HepG2 (cell line): ENCODE results near the gene PDZD7. TPM values are rescaled to one million over a fixed set of nuclear protein-coding genes. Genes with fewer than 3 reads are reported as not detected.
A peak's percentile ranks its signal among the peaks of the same experiment; 100 is the strongest.

ENCODE experiments used
- ATAC-seq: fragments of 200-7000 bp; cut with Tn5 transposase; 3 replicates; pipeline ENCODE4 v1.9.1; 2020; ENCODE audit warnings: mild to moderate bottlenecking, moderate library complexity
- BruUV-seq: library from RNA; stranded (reverse); fragments of 400-500 nt; replicated peaks from 2 replicates; lab custom pipeline; 2021; lab: Mats Ljungman, UMichigan
- CTCF ChIA-PET: fragments of 300-600 bp; formaldehyde crosslinking; extraction: SDS; loops from one replicate; lab custom pipeline; 2021; ENCODE audit warnings: low total read pairs, inconsistent platforms, low intra/inter-chr PET ratio; lab: Yijun Ruan, JAX
- POLR2A ChIA-PET: fragments of 350-600 bp; sonication (Branson Sonifier 250); formaldehyde crosslinking; loops from one replicate; lab custom pipeline; 2020; ENCODE audit warnings: antibody characterized with exemption, inconsistent platforms; lab: Yijun Ruan, JAX
- DNase-seq: peaks from one replicate; pipeline ENCODE4 v3.0.0-alpha.2; 2015; ENCODE audit warnings: low spot score
- FAIRE-seq: peaks from 3 replicates; lab custom pipeline; 2011; peaks lifted over from hg19 to GRCh38; lab: Jason Lieb, UNC
- H2AFZ ChIP-seq: one replicate; pipeline ENCODE4 v1.6.1; 2011; ENCODE audit warnings: low read length, inconsistent platforms
- H3K27ac ChIP-seq: fragments of 300-600 bp; 3 replicates; pipeline ENCODE4 v1.8.0; 2011; ENCODE audit warnings: mixed run types, mild to moderate bottlenecking, mixed read lengths, low read length, inconsistent platforms; ENCODE audit not compliant: insufficient read depth; ENCODE audit errors: extremely low read length
- H3K27me3 ChIP-seq, 2 experiments: fragments of 200-600 bp in 1 of 2; 2 replicates in 1 of 2; 3 replicates in 1 of 2; pipeline versions ENCODE4 v1.6.0 to v1.8.0; 2011; ENCODE audit warnings: low read length in 2 of 2, mild to moderate bottlenecking in 2 of 2, moderate library complexity in 2 of 2, inconsistent platforms in 1 of 2; ENCODE audit not compliant: insufficient read depth in 2 of 2, control insufficient read depth in 1 of 2
- H3K36me3 ChIP-seq, 2 experiments: fragments of 200-600 bp in 1 of 2; replicated peaks in 1 of 2; 2 replicates in 1 of 2; 3 replicates in 1 of 2; pipeline versions ENCODE4 v1.5.1 to v1.8.0; 2011; ENCODE audit warnings: low read length in 2 of 2, inconsistent platforms in 1 of 2; ENCODE audit not compliant: insufficient read depth in 2 of 2, control insufficient read depth in 1 of 2
- H3K4me1 ChIP-seq: 2 replicates; pipeline ENCODE4 v1.5.1; 2012; ENCODE audit warnings: low read length, inconsistent platforms; ENCODE audit not compliant: insufficient read depth
- H3K4me2 ChIP-seq: 2 replicates; pipeline ENCODE4 v1.6.0; 2011; ENCODE audit warnings: low read depth, low read length, inconsistent platforms
- H3K4me3 ChIP-seq, 3 experiments: fragments of 200-600 bp in 1 of 3; sonication (generic), shearing (Covaris generic) in 1 of 3; replicated peaks in 1 of 3; 2 replicates each; pipeline ENCODE4 v1.5.1; 2011 to 2016; ENCODE audit warnings: low read length in 3 of 3, inconsistent platforms in 2 of 3, low read depth in 2 of 3, mild to moderate bottlenecking in 2 of 3, control low read depth in 1 of 3, mixed read lengths in 1 of 3; ENCODE audit not compliant: insufficient read depth in 1 of 3
- H3K79me2 ChIP-seq: one replicate; pipeline ENCODE4 v1.6.1; 2011; ENCODE audit warnings: low read length, inconsistent platforms; ENCODE audit not compliant: insufficient read depth
- H3K9ac ChIP-seq: 2 replicates; pipeline ENCODE4 v1.6.0; 2011; ENCODE audit warnings: mild to moderate bottlenecking, low read depth, low read length, inconsistent platforms; ENCODE audit not compliant: insufficient read depth
- H3K9me3 ChIP-seq: 2 replicates; pipeline ENCODE4 v1.5.1; 2012; ENCODE audit warnings: mild to moderate bottlenecking, low read length
- H4K20me1 ChIP-seq: 2 replicates; pipeline ENCODE4 v1.6.0; 2011; ENCODE audit warnings: inconsistent platforms, mild to moderate bottlenecking, low read length, moderate library complexity; ENCODE audit not compliant: insufficient read depth
- FLYWCH1 ChIP-seq: sonication (generic); formaldehyde crosslinking; IDR thresholded peaks from 2 replicates; pipeline ENCODE4 v1.8.1; 2023; ENCODE audit warnings: mild to moderate bottlenecking, missing genetic modification reagents
- ISX ChIP-seq: sonication (generic); formaldehyde crosslinking; conservative IDR thresholded peaks from 2 replicates; pipeline ENCODE4 v1.5.0; 2020; ENCODE audit warnings: missing genetic modification reagents
- NONO ChIP-seq, 2 experiments: fragments of 450-650 bp in 1 of 2; sonication (generic) in 1 of 2; formaldehyde crosslinking in 1 of 2; IDR thresholded peaks in 1 of 2; conservative IDR thresholded peaks in 1 of 2; 2 replicates each; pipeline versions ENCODE4 v1.6.1 to v1.8.0; 2017 to 2022; ENCODE audit warnings: mild to moderate bottlenecking in 1 of 2, missing genetic modification reagents in 1 of 2, moderate library complexity in 1 of 2
- POLR2A ChIP-seq, 2 experiments: IDR thresholded peaks; 2 replicates each; pipeline ENCODE4 v1.6.1; 2011; ENCODE audit warnings: low read depth in 2 of 2, low read length in 2 of 2, mild to moderate bottlenecking in 1 of 2, moderate library complexity in 1 of 2; ENCODE audit not compliant: insufficient read depth in 1 of 2
- RXRA ChIP-seq: sonication (generic); formaldehyde crosslinking; IDR thresholded peaks from 2 replicates; pipeline ENCODE4 v1.5.1; 2020; ENCODE audit warnings: missing genetic modification reagents
- THAP7 ChIP-seq: sonication (generic); formaldehyde crosslinking; IDR thresholded peaks from 2 replicates; pipeline ENCODE4 v1.8.1; 2023; ENCODE audit warnings: mild to moderate bottlenecking, missing genetic modification reagents
- THAP8 ChIP-seq: sonication (generic); formaldehyde crosslinking; IDR thresholded peaks from 2 replicates; pipeline ENCODE4 v1.5.1; 2020; ENCODE audit warnings: missing genetic modification reagents, mild to moderate bottlenecking, borderline replicate concordance
- ZNF501 ChIP-seq: sonication (generic); formaldehyde crosslinking; IDR thresholded peaks from 2 replicates; pipeline ENCODE4 v1.5.1; 2020; ENCODE audit warnings: mild to moderate bottlenecking, moderate library complexity, missing genetic modification reagents
- ZNF597 ChIP-seq: sonication (generic); formaldehyde crosslinking; IDR thresholded peaks from 2 replicates; pipeline ENCODE4 v1.5.0; 2020; ENCODE audit warnings: missing genetic modification reagents
- ZNF652 ChIP-seq: IDR thresholded peaks from 2 replicates; pipeline ENCODE4 v1.6.1; 2016; ENCODE audit warnings: low read depth, borderline replicate concordance
- ZNF737 ChIP-seq: sonication (generic); formaldehyde crosslinking; IDR thresholded peaks from 2 replicates; pipeline ENCODE4 v1.5.0; 2020; ENCODE audit warnings: missing genetic modification reagents, mild to moderate bottlenecking, borderline replicate concordance
- WGBS: methylation state at CpG from one replicate; pipeline ENCODE4 v1.1.6; 2017; ENCODE audit warnings: low lambda C conversion rate; 5-methylcytosine and 5-hydroxymethylcytosine counted together
- in situ Hi-C: cut with HindIII; loops from 2 replicates; pipeline ENCODE4 v1.10.0; 2017; ENCODE audit warnings: low pct_unique_long_range_greater_than_20kb; ENCODE audit not compliant: extremely low pct_ligation_motif_present
- intact Hi-C: fragments of 100-400 bp; cut with micrococcal nuclease; formaldehyde crosslinking; loops from one replicate; pipeline ENCODE4 v1.10.0; 2022; ENCODE audit not compliant: unreplicated experiment
- polyA plus RNA-seq, 8 experiments: library from polyadenylated mRNA; depleted of rRNA in 3 of 8; stranded (reverse) in 7 of 8; unstranded in 1 of 8; fragments of >200 nt; fragmentation: Illumina TruSeq in 4 of 8; extraction: Trizol in 4 of 8; gene quantifications; 2 replicates each; pipeline versions ENCODE4 v1.2.1 to v1.2.3, GENCODE V29; 2011 to 2016; ENCODE audit warnings: low read depth in 4 of 8, missing spikeins in 1 of 8, mixed read lengths in 1 of 8; ENCODE audit not compliant: insufficient read depth in 1 of 8
- total RNA-seq, 5 experiments: library from RNA; depleted of rRNA; stranded (reverse); fragments of >200 nt; fragmentation: Illumina TruSeq; extraction: Trizol; gene quantifications; 2 replicates each; pipeline ENCODE4 v1.2.3, GENCODE V29; 2016; ENCODE audit warnings: low read depth in 1 of 5
- TF ChIP-seq, protein P1 (sequence below): sonication (generic); formaldehyde crosslinking; IDR thresholded peaks from 2 replicates; pipeline ENCODE4 v1.4.0; 2020; ENCODE audit warnings: mild to moderate bottlenecking, missing genetic modification reagents

PDZD7 gene
- total and polyA plus RNA-seq, 2 of the 13 experiments (the other 11 are each of a cell fraction or from before 2014, with no cell fraction given), result 0.58 to 0.73 TPM

DNA sequence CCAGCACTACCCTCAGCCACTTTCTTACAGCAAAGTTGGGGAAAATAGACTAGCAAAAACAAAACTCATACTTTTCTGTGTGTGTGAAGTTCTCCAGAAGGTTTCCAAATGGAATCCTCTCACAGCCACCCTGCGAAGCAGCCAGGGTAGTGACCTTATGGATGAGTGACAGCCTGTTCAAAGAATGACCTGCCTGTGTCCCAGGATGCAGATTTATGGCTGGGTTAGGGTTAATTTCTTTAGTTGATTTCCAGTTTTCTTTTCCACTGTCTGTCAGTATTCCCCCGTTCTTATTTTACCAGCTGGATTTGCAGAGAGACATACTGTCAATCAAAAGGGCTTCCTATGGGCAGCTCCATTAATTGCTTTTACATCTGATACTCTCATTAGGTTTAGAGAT is 64.0 kb downstream of the PDZD7 start:
- WGBS, result 71% methylated on average over 2 of the region's 2 CpGs
- ATAC-seq (no peak), FAIRE-seq (no peak), DNase-seq (no peak)
- no peak overlapping the region for H3K4me2 ChIP-seq
- intact Hi-C loops, result no loop called here
- peak overlapping the region; percentile 36 for H3K27ac ChIP-seq
- H3K4me1 ChIP-seq, result peaks cover 84% of the 10 kb centered on the region
- CTCF ChIA-PET, result no interaction called here
- BruUV-seq, result no TSS peak
- TF ChIP-seq NONO (IDR thresholded peaks at IDR 0.05), result no peak
- 0 out of 2 replicates have a peak, but pooled peaks have one; percentile 17 for TF ChIP-seq NONO (CRISPR knock-in tag; conservative IDR thresholded peaks at IDR 0.05)
- no peak for TF ChIP-seq FLYWCH1 (CRISPR knock-in tag)
- no peak for TF ChIP-seq ZNF597 (CRISPR knock-in tag)
- TF ChIP-seq THAP8 (CRISPR knock-in tag), result no peak
- TF ChIP-seq ZNF652 (CRISPR knock-in tag), result 0 out of 2 replicates have a peak, but pooled peaks have one; percentile 20
- TF ChIP-seq, protein P1, sequence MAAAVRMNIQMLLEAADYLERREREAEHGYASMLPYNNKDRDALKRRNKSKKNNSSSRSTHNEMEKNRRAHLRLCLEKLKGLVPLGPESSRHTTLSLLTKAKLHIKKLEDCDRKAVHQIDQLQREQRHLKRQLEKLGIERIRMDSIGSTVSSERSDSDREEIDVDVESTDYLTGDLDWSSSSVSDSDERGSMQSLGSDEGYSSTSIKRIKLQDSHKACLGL (CRISPR knock-in tag), result no peak
- TF ChIP-seq ZNF737, result no peak
- no peak for TF ChIP-seq THAP7 (CRISPR knock-in tag)
- 0 out of 4 replicates have a peak, but pooled peaks of 1 of the 2 experiments have one; percentile 17 for TF ChIP-seq POLR2A (IDR thresholded peaks at IDR 0.05; ENCODE audit: insufficient read depth in 1 of 2, low read depth in 2 of 2, low read length in 2 of 2)
- TF ChIP-seq ISX, result no peak
- 0 out of 2 replicates have a peak, but pooled peaks have one; percentile 28 for TF ChIP-seq ZNF501 (CRISPR knock-in tag)
- no peak for TF ChIP-seq RXRA (CRISPR knock-in tag)
- H3K79me2 ChIP-seq, result peaks cover 20% of the 10 kb centered on the region
- in situ Hi-C loops, result no loop called here
- no peak overlapping the region for H2AFZ ChIP-seq
- no peak overlapping the region for H3K4me3 ChIP-seq
- peaks cover 0 to 9% of the 10 kb centered on the region in 2 experiments; a peak in 1 of 5 replicates for H3K36me3 ChIP-seq
- no peaks in the 10 kb centered on the region; a peak in 1 of 5 replicates for H3K27me3 ChIP-seq
- H4K20me1 ChIP-seq, result no peaks in the 10 kb centered on the region; the same call in 1 of the 2 replicates
- POLR2A ChIA-PET, result interaction anchor here (0.8 to 12.6 kb wide), 3 partner anchors 8 to 25 kb away, joined by 3 to 277 read pairs (median 3); partner anchors contain the start of genes LZTS2, MRPL43 and TWNK
- no peak overlapping the region for H3K9ac ChIP-seq
- no peaks in the 10 kb centered on the region for H3K9me3 ChIP-seq
